Activated T-helper 2 cell treated with anti-CD3 and anti-CD28 coated beads, Interferon-gamma antibody, Interleukin-2, Interleukin-4, amounts not matched to agents 10 μg/mL and 5 μg/mL and 100 μg/mL, durations not matched to agents 14 hours and 24 hours and 36 hours (primary cell): ENCODE measurements around the gene HOXB9. TPM values are rescaled to one million over a fixed set of nuclear protein-coding genes. Genes with fewer than 3 reads are reported as not detected.

Experiments
- DNase-seq: peaks from one replicate; pipeline ENCODE4 v3.0.0; 2021; ENCODE audit warnings: low spot score
- H3K27ac Mint-ChIP-seq: one replicate; pipeline ENCODE4 v1.8.0; 2021; ENCODE audit warnings: mixed read lengths
- H3K27me3 Mint-ChIP-seq: one replicate; pipeline ENCODE4 v1.8.0; 2021; ENCODE audit warnings: low read depth, mixed read lengths
- H3K36me3 Mint-ChIP-seq: one replicate; pipeline ENCODE4 v1.8.0; 2021; ENCODE audit warnings: low read depth, mixed read lengths
- H3K4me1 Mint-ChIP-seq: one replicate; pipeline ENCODE4 v1.8.0; 2021; ENCODE audit warnings: low read depth, mixed read lengths
- H3K4me3 Mint-ChIP-seq: one replicate; pipeline ENCODE4 v1.8.0; 2021; ENCODE audit warnings: low read depth, mild to moderate bottlenecking, moderate library complexity, mixed read lengths
- H3K9me3 Mint-ChIP-seq: one replicate; pipeline ENCODE4 v1.8.0; 2021; ENCODE audit warnings: mixed read lengths
- intact Hi-C: fragments of 100-400 bp; cut with micrococcal nuclease; formaldehyde crosslinking; loops from one replicate; pipeline ENCODE4 v1.15.1; 2023
- total RNA-seq: library from RNA; stranded (reverse); gene quantifications from 2 replicates; pipeline ENCODE4 v1.2.3, GENCODE V29; 2022

Gene HOXB9
- total RNA-seq, 1 donor from 2014 or later = 0.16 TPM

- intact Hi-C loops = no loop called here
- Mint-ChIP-seq H3K36me3 (peaks cover 12% of the 10 kb centered on the region), H3K27me3 (peaks cover 24% of the 10 kb centered on the region), H3K4me1 (peaks cover 21% of the 10 kb centered on the region), H3K4me3 (no peak overlapping the region), H3K9me3 (no peaks in the 10 kb centered on the region), H3K27ac (no peak overlapping the region)
- no peak for DNase-seq
These were observed 54.2 kb downstream of the HOXB9 start for GRCh38 chr17:48571826-48572417.

Other genes starting within 250 kb of the HOXB9 start
- 60.5 and 67.9 TPM in 2 replicates for gene SKAP1, start 196.1 kb downstream of the HOXB9 start, total RNA-seq
- not detected in 2 replicates for gene HOXB1, start 95.3 kb downstream of the HOXB9 start, total RNA-seq
- 22.2 and 23.9 TPM in 2 replicates for gene HOXB2, start 81.2 kb downstream of the HOXB9 start, total RNA-seq
- gene HOXB4, start 48.0 kb downstream of the HOXB9 start, total RNA-seq = 3.0 and 3.3 TPM in 2 replicates
- gene HOXB3, start 36.1 kb downstream of the HOXB9 start, total RNA-seq = 3.8 and 4.6 TPM in 2 replicates
- not detected in 2 replicates for gene HOXB5, start 32.6 kb downstream of the HOXB9 start, total RNA-seq
- 0.52 and 0.62 TPM in 2 replicates for gene HOXB6, start 21.4 kb downstream of the HOXB9 start, total RNA-seq
- 0.39 and 0.64 TPM in 2 replicates for gene HOXB7, start 15.3 kb downstream of the HOXB9 start, total RNA-seq
- gene HOXB8, start 11.1 kb downstream of the HOXB9 start, total RNA-seq = not detected in 2 replicates
- gene PRAC1, start 96.2 kb upstream of the HOXB9 start, total RNA-seq = not detected in 2 replicates
- gene PRAC2, start 96.8 kb upstream of the HOXB9 start, total RNA-seq = not detected in 2 replicates
- not detected in 2 replicates for gene HOXB13, start 102.4 kb upstream of the HOXB9 start, total RNA-seq
- 0.07 TPM in 1 of 2 replicates, not detected in the other for gene TTLL6, start 190.9 kb upstream of the HOXB9 start, total RNA-seq
- gene CALCOCO2, start 204.7 kb upstream of the HOXB9 start, total RNA-seq = 51.7 and 53.7 TPM in 2 replicates